HG03521 (cell line): ENCODE results near the gene RPS6KA2.

ENCODE experiments used
- ATAC-seq: cut with Tn5 transposase; IDR thresholded peaks from one replicate; pipeline ENCODE4 v1.9.1; 2021; ENCODE audit warnings: mild to moderate bottlenecking, moderate library complexity; ENCODE audit not compliant: unreplicated experiment

RPS6KA2 gene

GRCh38 chr6:166656230-166657151, 29.4 kb upstream of the RPS6KA2 start:
- ATAC-seq: no peak

- ATAC-seq: no peak
These were observed 28.7 kb upstream of the RPS6KA2 start for GRCh38 chr6:166655713-166656229.

GRCh38 chr6:166655251-166655650, 28.2 kb upstream of the RPS6KA2 start:
- no peak for ATAC-seq

GRCh38 chr6:166654573-166654972, 27.5 kb upstream of the RPS6KA2 start:
- ATAC-seq: no peak

- no peak for ATAC-seq
These were observed 26.5 kb upstream of the RPS6KA2 start for GRCh38 chr6:166653639-166653941.

GRCh38 chr6:166650824-166651807, 24.1 kb upstream of the RPS6KA2 start:
- no peak for ATAC-seq

- ATAC-seq: no peak
These were observed 23.0 kb upstream of the RPS6KA2 start for GRCh38 chr6:166650047-166650446.

GRCh38 chr6:166648846-166649245, 21.8 kb upstream of the RPS6KA2 start:
- ATAC-seq: no peak

- ATAC-seq: no peak
These were observed 20.8 kb upstream of the RPS6KA2 start for GRCh38 chr6:166647896-166648295.

GRCh38 chr6:166646716-166647115, 19.7 kb upstream of the RPS6KA2 start:
- ATAC-seq: no peak

GRCh38 chr6:166645896-166646295, 18.8 kb upstream of the RPS6KA2 start:
- ATAC-seq: no peak

- no peak for ATAC-seq
These were observed 17.6 kb upstream of the RPS6KA2 start for GRCh38 chr6:166644681-166645080.

GRCh38 chr6:166643891-166644590, 17.0 kb upstream of the RPS6KA2 start:
- no peak for ATAC-seq

GRCh38 chr6:166642646-166643045, 15.6 kb upstream of the RPS6KA2 start:
- no peak for ATAC-seq

GRCh38 chr6:166640342-166641043, 13.4 kb upstream of the RPS6KA2 start:
- no peak for ATAC-seq

- no peak for ATAC-seq
These were observed 12.9 kb upstream of the RPS6KA2 start for GRCh38 chr6:166639921-166640320.

GRCh38 chr6:166638573-166638964, 11.5 kb upstream of the RPS6KA2 start:
- ATAC-seq: no peak

GRCh38 chr6:166637812-166638572, 10.9 kb upstream of the RPS6KA2 start:
- ATAC-seq: no peak

GRCh38 chr6:166636934-166637333, 9.9 kb upstream of the RPS6KA2 start:
- ATAC-seq: no peak
